HepG2 (cell line): ENCODE data around the gene CDK5R1. TPM values are rescaled to one million over a fixed set of nuclear protein-coding genes. Genes with fewer than 3 reads are reported as not detected.

Experiments
- AGO2 ChIP-seq: fragments of 200-400 bp; formaldehyde crosslinking; optimal IDR thresholded peaks from 2 replicates; pipeline ENCODE3; 2017; ENCODE audit warnings: mild to moderate bottlenecking, low read depth, low read length, moderate library complexity
- CBFB ChIP-seq: sonication (generic); formaldehyde crosslinking; IDR thresholded peaks from 2 replicates; pipeline ENCODE4 v1.4.0; 2020; ENCODE audit warnings: missing genetic modification reagents
- E2F5 ChIP-seq: sonication (generic); formaldehyde crosslinking; conservative IDR thresholded peaks from 2 replicates; pipeline ENCODE4 v1.4.0; 2020; ENCODE audit warnings: missing genetic modification reagents
- HIVEP1 ChIP-seq: sonication (generic); formaldehyde crosslinking; IDR thresholded peaks from 2 replicates; pipeline ENCODE4 v1.4.0; 2020; ENCODE audit warnings: mild to moderate bottlenecking, missing genetic modification reagents
- HNF4G ChIP-seq, 2 experiments: sonication (generic) in 1 of 2; formaldehyde crosslinking in 1 of 2; IDR thresholded peaks; 2 replicates each; pipeline versions ENCODE4 v1.4.0 to v1.6.1; 2011 to 2020; ENCODE audit warnings: borderline replicate concordance in 2 of 2, low read depth in 2 of 2, mild to moderate bottlenecking in 2 of 2, low read length in 1 of 2, missing genetic modification reagents in 1 of 2, moderate library complexity in 1 of 2
- KLF12 ChIP-seq: sonication (generic); formaldehyde crosslinking; IDR thresholded peaks from 2 replicates; pipeline ENCODE4 v1.4.0; 2020; ENCODE audit warnings: missing genetic modification reagents, borderline replicate concordance
- NFRKB ChIP-seq: fragments of 450-650 bp; IDR thresholded peaks from 2 replicates; pipeline ENCODE4 v1.6.1; 2017
- PAX8 ChIP-seq: sonication (generic); formaldehyde crosslinking; IDR thresholded peaks from 2 replicates; pipeline ENCODE4 v1.8.0; 2022; ENCODE audit warnings: mild to moderate bottlenecking, missing genetic modification reagents, borderline replicate concordance
- RBAK ChIP-seq: sonication (generic); formaldehyde crosslinking; IDR thresholded peaks from 2 replicates; pipeline ENCODE4 v1.5.1; 2020; ENCODE audit warnings: mild to moderate bottlenecking, missing genetic modification reagents
- RBM39 ChIP-seq: fragments of 200-400 bp; formaldehyde crosslinking; IDR thresholded peaks from one replicate; pipeline ENCODE4 v1.6.1; 2018; ENCODE audit warnings: antibody characterized with exemption, mild to moderate bottlenecking, low read depth, low read length; ENCODE audit not compliant: poor library complexity, severe bottlenecking
- TCF7L2 ChIP-seq: IDR thresholded peaks from 2 replicates; pipeline ENCODE4 v1.6.1; 2011; ENCODE audit warnings: mild to moderate bottlenecking, low read depth, low read length, moderate library complexity
- THAP11 ChIP-seq: IDR thresholded peaks from 2 replicates; pipeline ENCODE4 v1.6.1; 2016; ENCODE audit warnings: missing biosample characterization, missing genetic modification reagents
- ZBTB33 ChIP-seq: sonication (generic); formaldehyde crosslinking; IDR thresholded peaks from 2 replicates; pipeline ENCODE4 v1.4.0; 2020; ENCODE audit warnings: missing genetic modification reagents
- ZFP90 ChIP-seq: sonication (generic); formaldehyde crosslinking; IDR thresholded peaks from 2 replicates; pipeline ENCODE4 v1.8.0; 2022; ENCODE audit warnings: missing genetic modification reagents, mild to moderate bottlenecking, inconsistent platforms, borderline replicate concordance
- ZNF274 ChIP-seq: sonication (generic); formaldehyde crosslinking; IDR thresholded peaks from 2 replicates; pipeline ENCODE4 v1.5.1; 2020; ENCODE audit warnings: mild to moderate bottlenecking, missing genetic modification reagents
- ZNF337 ChIP-seq: sonication (generic); formaldehyde crosslinking; IDR thresholded peaks from 2 replicates; pipeline ENCODE4 v1.5.1; 2020; ENCODE audit warnings: missing genetic modification reagents, low read depth, mild to moderate bottlenecking, borderline replicate concordance
- ZNF441 ChIP-seq: sonication (generic); formaldehyde crosslinking; IDR thresholded peaks from 2 replicates; pipeline ENCODE4 v1.7.0; 2021; ENCODE audit warnings: missing genetic modification reagents, borderline replicate concordance
- ZNF703 ChIP-seq: sonication (generic); formaldehyde crosslinking; IDR thresholded peaks from 2 replicates; pipeline ENCODE4 v1.5.1; 2020; ENCODE audit warnings: missing genetic modification reagents, mild to moderate bottlenecking, moderate library complexity, borderline replicate concordance
- ZNF737 ChIP-seq: sonication (generic); formaldehyde crosslinking; IDR thresholded peaks from 2 replicates; pipeline ENCODE4 v1.5.0; 2020; ENCODE audit warnings: missing genetic modification reagents, mild to moderate bottlenecking, borderline replicate concordance
- ZNF776 ChIP-seq: sonication (generic); formaldehyde crosslinking; IDR thresholded peaks from 2 replicates; pipeline ENCODE4 v1.4.0; 2020; ENCODE audit warnings: mild to moderate bottlenecking, missing genetic modification reagents
- polyA plus RNA-seq, 8 experiments: library from polyadenylated mRNA; depleted of rRNA in 3 of 8; stranded (reverse) in 7 of 8; unstranded in 1 of 8; fragments of >200 nt; fragmentation: Illumina TruSeq in 4 of 8; extraction: Trizol in 4 of 8; gene quantifications; 2 replicates each; pipeline versions ENCODE4 v1.2.1 to v1.2.3, GENCODE V29; 2011 to 2016; ENCODE audit warnings: low read depth in 4 of 8, missing spikeins in 1 of 8, mixed read lengths in 1 of 8; ENCODE audit not compliant: insufficient read depth in 1 of 8
- total RNA-seq, 5 experiments: library from RNA; depleted of rRNA; stranded (reverse); fragments of >200 nt; fragmentation: Illumina TruSeq; extraction: Trizol; gene quantifications; 2 replicates each; pipeline ENCODE4 v1.2.3, GENCODE V29; 2016; ENCODE audit warnings: low read depth in 1 of 5
- TF ChIP-seq, protein P1 (sequence below): sonication (generic); formaldehyde crosslinking; IDR thresholded peaks from 2 replicates; pipeline ENCODE4 v1.4.0; 2020; ENCODE audit warnings: missing genetic modification reagents
- TF ChIP-seq, protein P2 (sequence below): IDR thresholded peaks from 2 replicates; pipeline ENCODE4 v1.6.1; 2016; ENCODE audit warnings: missing genetic modification reagents, missing compliant biosample characterization

Gene CDK5R1
- total and polyA plus RNA-seq, 2 of the 13 experiments (the other 11 are each of a cell fraction or from before 2014, with no cell fraction given), result 1.1 to 3.9 TPM

- TF ChIP-seq, protein P1, sequence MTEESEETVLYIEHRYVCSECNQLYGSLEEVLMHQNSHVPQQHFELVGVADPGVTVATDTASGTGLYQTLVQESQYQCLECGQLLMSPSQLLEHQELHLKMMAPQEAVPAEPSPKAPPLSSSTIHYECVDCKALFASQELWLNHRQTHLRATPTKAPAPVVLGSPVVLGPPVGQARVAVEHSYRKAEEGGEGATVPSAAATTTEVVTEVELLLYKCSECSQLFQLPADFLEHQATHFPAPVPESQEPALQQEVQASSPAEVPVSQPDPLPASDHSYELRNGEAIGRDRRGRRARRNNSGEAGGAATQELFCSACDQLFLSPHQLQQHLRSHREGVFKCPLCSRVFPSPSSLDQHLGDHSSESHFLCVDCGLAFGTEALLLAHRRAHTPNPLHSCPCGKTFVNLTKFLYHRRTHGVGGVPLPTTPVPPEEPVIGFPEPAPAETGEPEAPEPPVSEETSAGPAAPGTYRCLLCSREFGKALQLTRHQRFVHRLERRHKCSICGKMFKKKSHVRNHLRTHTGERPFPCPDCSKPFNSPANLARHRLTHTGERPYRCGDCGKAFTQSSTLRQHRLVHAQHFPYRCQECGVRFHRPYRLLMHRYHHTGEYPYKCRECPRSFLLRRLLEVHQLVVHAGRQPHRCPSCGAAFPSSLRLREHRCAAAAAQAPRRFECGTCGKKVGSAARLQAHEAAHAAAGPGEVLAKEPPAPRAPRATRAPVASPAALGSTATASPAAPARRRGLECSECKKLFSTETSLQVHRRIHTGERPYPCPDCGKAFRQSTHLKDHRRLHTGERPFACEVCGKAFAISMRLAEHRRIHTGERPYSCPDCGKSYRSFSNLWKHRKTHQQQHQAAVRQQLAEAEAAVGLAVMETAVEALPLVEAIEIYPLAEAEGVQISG (CRISPR knock-in tag), result peak; percentile 96
- no peak; the same call in 1 of the 2 replicates for TF ChIP-seq ZNF274 (CRISPR knock-in tag)
- TF ChIP-seq ZNF776 (CRISPR knock-in tag), result no peak; the same call in 1 of the 2 replicates
- peak; percentile 92 for TF ChIP-seq CBFB (CRISPR knock-in tag)
- TF ChIP-seq ZNF337 (CRISPR knock-in tag), result 0 out of 2 replicates have a peak, but pooled peaks have one; percentile 24
- no peak for TF ChIP-seq RBAK (CRISPR knock-in tag)
- TF ChIP-seq ZBTB33 (CRISPR knock-in tag), result peak; percentile 49; the same call in 1 of the 2 replicates
- no peak; the same call in 1 of the 2 replicates for TF ChIP-seq HNF4G (IDR thresholded peaks at IDR 0.05; ENCODE audit: borderline replicate concordance, low read depth, low read length)
- TF ChIP-seq HNF4G (CRISPR knock-in tag; IDR thresholded peaks at IDR 0.05; ENCODE audit: borderline replicate concordance, low read depth), result no peak
- TF ChIP-seq ZNF441 (CRISPR knock-in tag), result no peak; the same call in 1 of the 2 replicates
- TF ChIP-seq ZNF737 (CRISPR knock-in tag), result no peak
- peak; percentile 75; the same call in 1 of the 2 replicates for TF ChIP-seq ZNF703 (CRISPR knock-in tag)
- TF ChIP-seq KLF12, result peak; percentile 87; the same call in 1 of the 2 replicates
- TF ChIP-seq AGO2, result peak; percentile 79
- no peak for TF ChIP-seq PAX8 (CRISPR knock-in tag)
- TF ChIP-seq HIVEP1 (CRISPR knock-in tag), result 0 out of 2 replicates have a peak, but pooled peaks have one; percentile 21
- TF ChIP-seq TCF7L2, result no peak
- TF ChIP-seq E2F5 (CRISPR knock-in tag), result peak; percentile 61; the same call in 1 of the 2 replicates
- TF ChIP-seq NFRKB, result 0 out of 2 replicates have a peak, but pooled peaks have one; percentile 23
- TF ChIP-seq, protein P2, sequence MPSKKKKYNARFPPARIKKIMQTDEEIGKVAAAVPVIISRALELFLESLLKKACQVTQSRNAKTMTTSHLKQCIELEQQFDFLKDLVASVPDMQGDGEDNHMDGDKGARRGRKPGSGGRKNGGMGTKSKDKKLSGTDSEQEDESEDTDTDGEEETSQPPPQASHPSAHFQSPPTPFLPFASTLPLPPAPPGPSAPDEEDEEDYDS (CRISPR knock-in tag), result 0 out of 2 replicates have a peak, but pooled peaks have one; percentile 5
- no peak for TF ChIP-seq RBM39
- TF ChIP-seq THAP11 (CRISPR knock-in tag), result peak; percentile 99
- TF ChIP-seq ZFP90 (CRISPR knock-in tag), result peak; percentile 52; the same call in 1 of the 2 replicates
Observed at GRCh38 chr17:32444301-32445073, 42.3 kb upstream of the CDK5R1 start, which contains the start of gene PSMD11 (continued).
